Spinal cord (tissue), 10 donors: ENCODE data around the gene EFNA4. TPM values are rescaled to one million over a fixed set of nuclear protein-coding genes. Genes with fewer than 3 reads are reported as not detected.

Experiments used
- DNase-seq, 6 donors: peaks; one replicate each; pipeline versions ENCODE4 v3.0.0 to v3.0.0-alpha.2; 2013 to 2015; ENCODE audit warnings: low spot score in 6 of 6, low read depth in 4 of 6
- H3K27ac ChIP-seq: one replicate; pipeline ENCODE4 v1.5.1; 2013; ENCODE audit warnings: low read depth, low read length, control low read depth
- H3K27me3 ChIP-seq: one replicate; pipeline ENCODE4 v1.6.1; 2013; ENCODE audit warnings: low read length; ENCODE audit not compliant: control insufficient read depth, insufficient read depth
- H3K36me3 ChIP-seq: one replicate; pipeline ENCODE4 v1.6.1; 2013; ENCODE audit warnings: low read length; ENCODE audit not compliant: control insufficient read depth, insufficient read depth
- H3K4me1 ChIP-seq: one replicate; pipeline ENCODE4 v1.6.1; 2013; ENCODE audit warnings: low read length; ENCODE audit not compliant: control insufficient read depth, insufficient read depth
- H3K4me3 ChIP-seq: one replicate; pipeline ENCODE4 v1.5.1; 2013; ENCODE audit warnings: low read depth, low read length, control low read depth
- H3K9me3 ChIP-seq: one replicate; pipeline ENCODE4 v1.6.1; 2013; ENCODE audit warnings: low read length; ENCODE audit not compliant: control insufficient read depth, insufficient read depth
- WGBS: methylation state at CpG from one replicate; pipeline ENCODE4 v1.1.5; 2013; ENCODE audit warnings: missing lambda C conversion rate; ENCODE audit not compliant: insufficient coverage; 5-methylcytosine and 5-hydroxymethylcytosine counted together
- polyA plus RNA-seq, 2 donors: library from polyadenylated mRNA; unstranded; fragments of 120-200 nt; gene quantifications; one replicate each; pipeline ENCODE4 v1.2.1, GENCODE V29; 2013; ENCODE audit not compliant: insufficient read length in 2 of 2
- total RNA-seq, 2 donors: library from RNA; depleted of rRNA in 1 of 2; stranded (reverse); fragments of 120-200 nt in 1 of 2; fragments of >200 nt in 1 of 2; gene quantifications; one replicate each; pipeline versions ENCODE4 v1.2.3 to v1.2.4, GENCODE V29; 2013 to 2014
- donor health status: healthy.

EFNA4 gene
- total and polyA plus RNA-seq, 4 donors = 3.5 to 13.9 (median 6.0) TPM

- Histone ChIP-seq H3K4me1 (peaks cover 70% of the 10 kb centered on the region), H3K4me3 (peak overlapping the region; percentile 84), H3K27me3 (peaks cover 39% of the 10 kb centered on the region), H3K9me3 (no peaks in the 10 kb centered on the region), H3K27ac (peak overlapping the region; percentile 97), H3K36me3 (peaks cover 26% of the 10 kb centered on the region)
- DNase-seq = peak in 2 of 6 donors; percentile 68 to 71
- WGBS = 25% methylated on average over 10 of the region's 21 CpGs
These were observed 20.6 kb downstream of the EFNA4 start for GRCh38 chr1:155083865-155084721.

GRCh38 chr1:155084722-155085503 lies 21.4 kb downstream of the EFNA4 start:
- peaks cover 26% of the 10 kb centered on the region for H3K36me3 ChIP-seq
- H3K4me3 ChIP-seq = peak overlapping the region; percentile 84
- no peaks in the 10 kb centered on the region for H3K9me3 ChIP-seq
- peaks cover 61% of the 10 kb centered on the region for H3K4me1 ChIP-seq
- peaks cover 32% of the 10 kb centered on the region for H3K27me3 ChIP-seq
- DNase-seq = peak in 5 of 6 donors; percentile 97 to 99 (median 98)
- WGBS = under 1% methylated on average over 66 of the region's 67 CpGs
- peak overlapping the region; percentile 97 for H3K27ac ChIP-seq

GRCh38 chr1:155085504-155086127 lies 22.1 kb downstream of the EFNA4 start:
- 1% methylated on average over 25 of the region's 32 CpGs for WGBS
- H3K4me1 ChIP-seq = peaks cover 54% of the 10 kb centered on the region
- no peak for DNase-seq

GRCh38 chr1:155086128-155086741 lies 22.7 kb downstream of the EFNA4 start:
- no peaks in the 10 kb centered on the region for H3K9me3 ChIP-seq
- peaks cover 52% of the 10 kb centered on the region for H3K4me1 ChIP-seq
- no peak overlapping the region for H3K4me3 ChIP-seq
- WGBS = 14% methylated on average over 20 of the region's 24 CpGs
- peak in 2 of 6 donors; percentile 57 to 75 for DNase-seq
- no peak overlapping the region for H3K27ac ChIP-seq
- peaks cover 21% of the 10 kb centered on the region for H3K27me3 ChIP-seq
- peaks cover 26% of the 10 kb centered on the region for H3K36me3 ChIP-seq

More at GRCh38 chr1:155085504-155086127, 22.1 kb downstream of the EFNA4 start:
- peaks cover 25% of the 10 kb centered on the region for H3K27me3 ChIP-seq
- peak overlapping the region; percentile 97 for H3K27ac ChIP-seq
- H3K4me3 ChIP-seq = peak overlapping the region; percentile 84
- peaks cover 26% of the 10 kb centered on the region for H3K36me3 ChIP-seq
- H3K9me3 ChIP-seq = no peaks in the 10 kb centered on the region

GRCh38 chr1:155086856-155087535 lies 23.5 kb downstream of the EFNA4 start:
- H3K27ac ChIP-seq = no peak overlapping the region
- H3K36me3 ChIP-seq = peaks cover 26% of the 10 kb centered on the region
- no peaks in the 10 kb centered on the region for H3K9me3 ChIP-seq
- no peak overlapping the region for H3K4me3 ChIP-seq
- no CpG with 5 or more reads among the region's 8 CpGs for WGBS
- peaks cover 53% of the 10 kb centered on the region for H3K4me1 ChIP-seq
- no peak for DNase-seq
- H3K27me3 ChIP-seq = peaks cover 15% of the 10 kb centered on the region

- Histone ChIP-seq H3K27me3 (no peaks in the 10 kb centered on the region), H3K9me3 (no peaks in the 10 kb centered on the region), H3K36me3 (peaks cover 17% of the 10 kb centered on the region), H3K27ac (no peak overlapping the region), H3K4me1 (peaks cover 29% of the 10 kb centered on the region), H3K4me3 (no peak overlapping the region)
- whole genome bisulfite sequencing = 25% methylated on average over 19 of the region's 29 CpGs
- DNase-seq = peak in 3 of 6 donors; percentile 51 to 90 (median 90)
These were observed 27.8 kb downstream of the EFNA4 start for GRCh38 chr1:155091071-155092051.

GRCh38 chr1:155092131-155092530 lies 28.6 kb downstream of the EFNA4 start:
- Histone ChIP-seq H3K4me1 (peaks cover 24% of the 10 kb centered on the region), H3K9me3 (no peaks in the 10 kb centered on the region), H3K27me3 (no peaks in the 10 kb centered on the region), H3K36me3 (peaks cover 9% of the 10 kb centered on the region), H3K4me3 (no peak overlapping the region), H3K27ac (no peak overlapping the region)
- DNase-seq = no peak
- 84% methylated on average over 6 of the region's 6 CpGs for WGBS

- Histone ChIP-seq H3K9me3 (no peaks in the 10 kb centered on the region), H3K4me1 (peaks cover 24% of the 10 kb centered on the region), H3K27me3 (no peaks in the 10 kb centered on the region), H3K4me3 (no peak overlapping the region), H3K36me3 (peaks cover 5% of the 10 kb centered on the region), H3K27ac (no peak overlapping the region)
- DNase-seq = no peak
- WGBS = 79% methylated on average over 12 of the region's 12 CpGs
These were observed 29.1 kb downstream of the EFNA4 start for GRCh38 chr1:155092641-155093040.
